ENCODE data around the gene RIC1.

- TF ChIP-seq, protein P1, sequence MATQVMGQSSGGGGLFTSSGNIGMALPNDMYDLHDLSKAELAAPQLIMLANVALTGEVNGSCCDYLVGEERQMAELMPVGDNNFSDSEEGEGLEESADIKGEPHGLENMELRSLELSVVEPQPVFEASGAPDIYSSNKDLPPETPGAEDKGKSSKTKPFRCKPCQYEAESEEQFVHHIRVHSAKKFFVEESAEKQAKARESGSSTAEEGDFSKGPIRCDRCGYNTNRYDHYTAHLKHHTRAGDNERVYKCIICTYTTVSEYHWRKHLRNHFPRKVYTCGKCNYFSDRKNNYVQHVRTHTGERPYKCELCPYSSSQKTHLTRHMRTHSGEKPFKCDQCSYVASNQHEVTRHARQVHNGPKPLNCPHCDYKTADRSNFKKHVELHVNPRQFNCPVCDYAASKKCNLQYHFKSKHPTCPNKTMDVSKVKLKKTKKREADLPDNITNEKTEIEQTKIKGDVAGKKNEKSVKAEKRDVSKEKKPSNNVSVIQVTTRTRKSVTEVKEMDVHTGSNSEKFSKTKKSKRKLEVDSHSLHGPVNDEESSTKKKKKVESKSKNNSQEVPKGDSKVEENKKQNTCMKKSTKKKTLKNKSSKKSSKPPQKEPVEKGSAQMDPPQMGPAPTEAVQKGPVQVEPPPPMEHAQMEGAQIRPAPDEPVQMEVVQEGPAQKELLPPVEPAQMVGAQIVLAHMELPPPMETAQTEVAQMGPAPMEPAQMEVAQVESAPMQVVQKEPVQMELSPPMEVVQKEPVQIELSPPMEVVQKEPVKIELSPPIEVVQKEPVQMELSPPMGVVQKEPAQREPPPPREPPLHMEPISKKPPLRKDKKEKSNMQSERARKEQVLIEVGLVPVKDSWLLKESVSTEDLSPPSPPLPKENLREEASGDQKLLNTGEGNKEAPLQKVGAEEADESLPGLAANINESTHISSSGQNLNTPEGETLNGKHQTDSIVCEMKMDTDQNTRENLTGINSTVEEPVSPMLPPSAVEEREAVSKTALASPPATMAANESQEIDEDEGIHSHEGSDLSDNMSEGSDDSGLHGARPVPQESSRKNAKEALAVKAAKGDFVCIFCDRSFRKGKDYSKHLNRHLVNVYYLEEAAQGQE (IDR thresholded peaks at IDR 0.05; ENCODE audit: insufficient replicate concordance, low read depth) = no peak
- TF ChIP-seq, protein P2, sequence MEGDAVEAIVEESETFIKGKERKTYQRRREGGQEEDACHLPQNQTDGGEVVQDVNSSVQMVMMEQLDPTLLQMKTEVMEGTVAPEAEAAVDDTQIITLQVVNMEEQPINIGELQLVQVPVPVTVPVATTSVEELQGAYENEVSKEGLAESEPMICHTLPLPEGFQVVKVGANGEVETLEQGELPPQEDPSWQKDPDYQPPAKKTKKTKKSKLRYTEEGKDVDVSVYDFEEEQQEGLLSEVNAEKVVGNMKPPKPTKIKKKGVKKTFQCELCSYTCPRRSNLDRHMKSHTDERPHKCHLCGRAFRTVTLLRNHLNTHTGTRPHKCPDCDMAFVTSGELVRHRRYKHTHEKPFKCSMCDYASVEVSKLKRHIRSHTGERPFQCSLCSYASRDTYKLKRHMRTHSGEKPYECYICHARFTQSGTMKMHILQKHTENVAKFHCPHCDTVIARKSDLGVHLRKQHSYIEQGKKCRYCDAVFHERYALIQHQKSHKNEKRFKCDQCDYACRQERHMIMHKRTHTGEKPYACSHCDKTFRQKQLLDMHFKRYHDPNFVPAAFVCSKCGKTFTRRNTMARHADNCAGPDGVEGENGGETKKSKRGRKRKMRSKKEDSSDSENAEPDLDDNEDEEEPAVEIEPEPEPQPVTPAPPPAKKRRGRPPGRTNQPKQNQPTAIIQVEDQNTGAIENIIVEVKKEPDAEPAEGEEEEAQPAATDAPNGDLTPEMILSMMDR (IDR thresholded peaks at IDR 0.05; ENCODE audit: insufficient read depth, low read length) = no peak
- TF ChIP-seq SPI1 (IDR thresholded peaks at IDR 0.05; ENCODE audit: borderline replicate concordance, low read depth) = no peak
- TF ChIP-seq POLR2AphosphoS5 (IDR thresholded peaks at IDR 0.05; ENCODE audit: low read depth) = no peak
- TF ChIP-seq GABPA (IDR thresholded peaks at IDR 0.05; ENCODE audit: low read depth) = no peak
These were observed 38.5 kb downstream of the RIC1 start for GRCh38 chr9:5667391-5667790.

Measured in HL-60 (cell line).